ENCODE measurements around the gene MCM5.
"Not testable (repeated sequence)": the region's sequence is repeated elsewhere in the genome, so short reads cannot be mapped to it uniquely, and the experiment has no call there.

MCM5 gene

GRCh38 chr22:35399678-35400500 is at the start of gene MCM5:
Gene MCM5, plus strand, starts transcription at chr22:35400140. Its CDS starts 299 bp downstream, at chr22:35400439.
- DNase-seq: peak; percentile 94

- DNase-seq: peak; percentile 76
These were observed 49.1 kb upstream of the MCM5 start for GRCh38 chr22:35350539-35351503.

GRCh38 chr22:35352214-35353111 is 47.5 kb upstream of the MCM5 start:
- no peak for DNase-seq

GRCh38 chr22:35353318-35353717 is 46.6 kb upstream of the MCM5 start:
- no peak for DNase-seq

GRCh38 chr22:35354068-35354467 is 45.9 kb upstream of the MCM5 start:
- no peak for DNase-seq

GRCh38 chr22:35357883-35358621 is 41.9 kb upstream of the MCM5 start:
- no peak for DNase-seq

- no peak for DNase-seq
These were observed 40.4 kb upstream of the MCM5 start for GRCh38 chr22:35359380-35360065.

- DNase-seq: no peak
These were observed 38.9 kb upstream of the MCM5 start for GRCh38 chr22:35361001-35361558.

GRCh38 chr22:35363566-35364086 is 36.3 kb upstream of the MCM5 start:
- DNase-seq: no peak

GRCh38 chr22:35364230-35364629 is 35.7 kb upstream of the MCM5 start:
- DNase-seq: not testable (repeated sequence)

- no peak for DNase-seq
These were observed 32.5 kb upstream of the MCM5 start for GRCh38 chr22:35367331-35367886.

- no peak for DNase-seq
These were observed 31.6 kb upstream of the MCM5 start for GRCh38 chr22:35368386-35368785.

- DNase-seq: no peak
These were observed 29.9 kb upstream of the MCM5 start for GRCh38 chr22:35369996-35370395.

- DNase-seq: no peak
These were observed 26.2 kb upstream of the MCM5 start for GRCh38 chr22:35373781-35374180.

- no peak for DNase-seq
These were observed 24.9 kb upstream of the MCM5 start for GRCh38 chr22:35375031-35375430.

- no peak for DNase-seq
These were observed 24.4 kb upstream of the MCM5 start for GRCh38 chr22:35375526-35375925.

GRCh38 chr22:35376728-35377472 is 23.0 kb upstream of the MCM5 start:
- DNase-seq: no peak

GRCh38 chr22:35377735-35378134 is 22.2 kb upstream of the MCM5 start:
- DNase-seq: no peak

GRCh38 chr22:35378621-35379020 is 21.3 kb upstream of the MCM5 start:
- DNase-seq: no peak

All from activated T-cell treated with anti-CD3 and anti-CD28 coated beads for 4 hours (primary cell).